SK-N-SH treated with all-trans-retinoic acid at 6 μM for 48 hours (cell line): Measurements from ENCODE around the gene ROPN1L.

Experiments used
- ATAC-seq: fragments of 200-7000 bp; cut with Tn5 transposase; 3 replicates; pipeline ENCODE4 v1.9.1; 2020; ENCODE audit warnings: mild to moderate bottlenecking, moderate library complexity
- ARNTL ChIP-seq: fragments of 450-650 bp; formaldehyde crosslinking; IDR thresholded peaks from 2 replicates; pipeline ENCODE4 v1.5.0; 2020; ENCODE audit warnings: low read depth, mild to moderate bottlenecking, moderate library complexity, borderline replicate concordance
- BACH2 ChIP-seq: fragments of 250-450 bp; sonication (Bioruptor Pico); IDR thresholded peaks from 2 replicates; pipeline ENCODE4 v1.9.0; 2021; ENCODE audit warnings: mild to moderate bottlenecking, borderline replicate concordance
- CSDC2 ChIP-seq: fragments of 250-450 bp; sonication (Bioruptor Pico); IDR thresholded peaks from 2 replicates; pipeline ENCODE4 v1.5.0; 2020; ENCODE audit warnings: mild to moderate bottlenecking, moderate library complexity
- GLIS3 ChIP-seq: fragments of 250-450 bp; sonication (Bioruptor Pico); IDR thresholded peaks from 2 replicates; pipeline ENCODE4 v1.5.0; 2020; ENCODE audit warnings: mild to moderate bottlenecking, moderate library complexity
- ISL1 ChIP-seq: fragments of 250-450 bp; sonication (Bioruptor Pico); IDR thresholded peaks from 2 replicates; pipeline ENCODE4 v2.1.2; 2022; ENCODE audit warnings: mild to moderate bottlenecking, moderate library complexity
- OSR1 ChIP-seq: fragments of 250-450 bp; sonication (Bioruptor Pico); IDR thresholded peaks from 2 replicates; pipeline ENCODE4 v1.8.0; 2022; ENCODE audit warnings: moderate library complexity, mild to moderate bottlenecking, inconsistent platforms
- PPARA ChIP-seq: fragments of 250-450 bp; sonication (Bioruptor Pico); IDR thresholded peaks from 2 replicates; pipeline ENCODE4 v1.5.0; 2020; ENCODE audit warnings: mild to moderate bottlenecking, borderline replicate concordance
- RARB ChIP-seq: fragments of 250-450 bp; sonication (Bioruptor Pico); IDR thresholded peaks from 2 replicates; pipeline ENCODE4 v1.8.0; 2021; ENCODE audit warnings: mild to moderate bottlenecking, moderate library complexity
- SNAI2 ChIP-seq: fragments of 250-450 bp; sonication (Bioruptor Pico); IDR thresholded peaks from 2 replicates; pipeline ENCODE4 v1.5.0; 2020; ENCODE audit warnings: mild to moderate bottlenecking, moderate library complexity
- TCF4 ChIP-seq: fragments of 250-450 bp; sonication (Bioruptor Pico); IDR thresholded peaks from 2 replicates; pipeline ENCODE4 v1.8.0; 2021; ENCODE audit warnings: mild to moderate bottlenecking, moderate library complexity, borderline replicate concordance
- TOX ChIP-seq: fragments of 250-450 bp; sonication (Bioruptor Pico); IDR thresholded peaks from 2 replicates; pipeline ENCODE4 v1.8.0; 2021; ENCODE audit warnings: mild to moderate bottlenecking, moderate library complexity, borderline replicate concordance
- ZC3H10 ChIP-seq: fragments of 250-450 bp; sonication (Bioruptor Pico); IDR thresholded peaks from 2 replicates; pipeline ENCODE4 v1.5.1; 2021; ENCODE audit warnings: mild to moderate bottlenecking, moderate library complexity
- ZFP3 ChIP-seq: fragments of 250-450 bp; sonication (Bioruptor Pico); IDR thresholded peaks from 2 replicates; pipeline ENCODE4 v1.5.0; 2020; ENCODE audit warnings: mild to moderate bottlenecking, moderate library complexity
- ZFP30 ChIP-seq: fragments of 450-650 bp; formaldehyde crosslinking; IDR thresholded peaks from 2 replicates; pipeline ENCODE4 v1.5.0; 2022; ENCODE audit warnings: mild to moderate bottlenecking, moderate library complexity
- ZNF565 ChIP-seq: fragments of 450-650 bp; formaldehyde crosslinking; conservative IDR thresholded peaks from 2 replicates; pipeline ENCODE4 v1.5.0; 2020; ENCODE audit warnings: low read depth, mild to moderate bottlenecking, moderate library complexity
- ZNF70 ChIP-seq: fragments of 450-650 bp; formaldehyde crosslinking; IDR thresholded peaks from 2 replicates; pipeline ENCODE4 v1.5.0; 2020; ENCODE audit warnings: mild to moderate bottlenecking, moderate library complexity
- ZNF8 ChIP-seq: fragments of 450-650 bp; formaldehyde crosslinking; IDR thresholded peaks from 2 replicates; pipeline ENCODE4 v1.5.0; 2020; ENCODE audit warnings: mild to moderate bottlenecking, moderate library complexity
- TF ChIP-seq, protein P1 (sequence below): fragments of 250-450 bp; sonication (Bioruptor Pico); IDR thresholded peaks from 2 replicates; pipeline ENCODE4 v1.8.0; 2020; ENCODE audit warnings: mild to moderate bottlenecking, moderate library complexity, borderline replicate concordance
- TF ChIP-seq, protein P2 (sequence below): fragments of 250-450 bp; sonication (Bioruptor Pico); IDR thresholded peaks from 2 replicates; pipeline ENCODE4 v1.5.0; 2020; ENCODE audit warnings: mild to moderate bottlenecking, moderate library complexity
- TF ChIP-seq, protein P3 (sequence below): fragments of 250-450 bp; sonication (Bioruptor Pico); IDR thresholded peaks from 2 replicates; pipeline ENCODE4 v1.5.1; 2021; ENCODE audit warnings: mild to moderate bottlenecking, moderate library complexity
- TF ChIP-seq, protein P4 (sequence below): fragments of 250-450 bp; sonication (Bioruptor Pico); IDR thresholded peaks from 2 replicates; pipeline ENCODE4 v1.8.0; 2021; ENCODE audit warnings: low read depth, mild to moderate bottlenecking, moderate library complexity, borderline replicate concordance
- TF ChIP-seq, protein P5 (sequence below): fragments of 250-450 bp; sonication (Bioruptor Pico); IDR thresholded peaks from 2 replicates; pipeline ENCODE4 v1.5.1; 2020; ENCODE audit warnings: low read depth, mild to moderate bottlenecking, moderate library complexity

Gene ROPN1L

DNA sequence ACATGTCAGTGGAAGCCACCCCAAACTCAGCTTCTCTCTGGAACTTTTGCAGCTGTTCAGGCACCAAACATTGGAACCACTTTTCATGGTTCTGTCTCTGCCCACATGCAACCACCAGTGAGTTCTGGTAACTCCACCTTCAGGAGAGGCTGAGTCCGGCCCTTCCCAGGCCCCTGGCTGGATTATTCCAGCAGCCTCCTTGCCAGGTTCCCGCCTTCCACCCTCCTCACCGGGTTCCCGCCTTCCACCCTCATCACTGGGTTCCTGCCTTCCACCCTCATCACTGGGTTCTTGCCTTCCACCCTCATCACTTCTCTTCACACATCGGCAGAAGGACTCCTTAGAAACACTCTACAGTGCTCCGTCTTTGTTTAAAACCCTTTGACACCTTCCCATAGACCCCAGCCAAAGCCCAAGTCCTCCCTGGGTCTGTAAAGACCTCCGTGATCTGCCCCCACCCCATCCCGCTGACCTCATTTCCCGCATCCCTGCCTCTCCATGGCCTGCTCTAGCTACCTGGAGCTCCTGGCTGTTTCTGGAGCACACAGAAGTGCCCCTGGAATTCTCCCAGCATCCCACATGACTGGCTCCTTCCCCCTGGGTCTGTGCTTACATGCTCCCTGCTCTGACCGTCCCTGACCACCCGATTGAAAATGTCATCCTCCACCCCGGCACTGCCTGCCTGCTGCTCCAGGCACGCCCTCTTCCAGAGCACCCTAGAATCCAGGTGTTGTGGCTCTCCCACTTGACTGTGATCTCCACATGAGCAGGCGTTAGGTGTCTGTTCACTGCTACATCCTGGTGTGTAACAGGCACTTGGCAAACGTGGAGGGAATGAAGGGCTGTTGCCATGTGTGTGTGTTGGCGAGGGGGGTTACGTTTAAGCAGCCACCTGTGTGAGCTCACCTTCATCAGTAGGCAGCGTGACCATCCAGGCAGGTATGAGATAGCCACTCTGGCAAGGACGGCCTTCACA, 17.7 kb downstream of the ROPN1L start:
- no peak for ATAC-seq
- no peak for TF ChIP-seq ARNTL (CRISPR knock-in tag)
- no peak for TF ChIP-seq PPARA
- TF ChIP-seq, all 23 proteins: peak for 0

DNA sequence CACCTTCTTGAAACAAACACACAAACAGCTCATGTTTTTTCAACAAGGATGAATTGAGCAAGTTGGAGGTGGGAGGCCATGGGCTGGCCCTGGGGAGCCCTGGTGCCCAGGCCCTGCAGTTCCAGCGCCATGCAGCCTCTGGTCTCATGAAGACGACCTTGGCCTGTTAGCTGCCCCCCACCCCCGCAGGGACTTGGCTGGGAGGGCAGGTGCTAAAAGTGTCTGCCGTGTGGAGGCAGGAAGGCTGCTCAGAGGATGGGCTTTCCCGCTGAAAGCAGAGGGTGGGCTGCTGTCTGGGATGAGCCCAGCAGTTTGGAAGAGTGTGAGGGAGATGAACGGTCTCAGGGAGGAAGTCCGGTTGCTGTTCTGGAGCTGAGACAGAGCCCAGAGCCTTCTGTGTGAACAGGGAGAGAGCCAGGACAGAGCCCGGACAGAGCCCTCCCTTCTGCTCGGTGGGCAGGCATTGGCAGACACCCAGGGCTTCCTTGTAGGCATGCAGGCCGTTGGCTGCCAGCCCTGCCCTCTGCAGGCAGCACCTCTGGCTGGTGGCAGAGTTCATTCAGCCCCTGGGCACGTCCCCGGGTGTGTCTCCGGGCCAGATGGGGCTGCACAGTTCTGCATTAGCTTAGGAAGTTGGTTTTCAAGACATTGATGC, 18.7 kb downstream of the ROPN1L start:
- TF ChIP-seq, protein P1, sequence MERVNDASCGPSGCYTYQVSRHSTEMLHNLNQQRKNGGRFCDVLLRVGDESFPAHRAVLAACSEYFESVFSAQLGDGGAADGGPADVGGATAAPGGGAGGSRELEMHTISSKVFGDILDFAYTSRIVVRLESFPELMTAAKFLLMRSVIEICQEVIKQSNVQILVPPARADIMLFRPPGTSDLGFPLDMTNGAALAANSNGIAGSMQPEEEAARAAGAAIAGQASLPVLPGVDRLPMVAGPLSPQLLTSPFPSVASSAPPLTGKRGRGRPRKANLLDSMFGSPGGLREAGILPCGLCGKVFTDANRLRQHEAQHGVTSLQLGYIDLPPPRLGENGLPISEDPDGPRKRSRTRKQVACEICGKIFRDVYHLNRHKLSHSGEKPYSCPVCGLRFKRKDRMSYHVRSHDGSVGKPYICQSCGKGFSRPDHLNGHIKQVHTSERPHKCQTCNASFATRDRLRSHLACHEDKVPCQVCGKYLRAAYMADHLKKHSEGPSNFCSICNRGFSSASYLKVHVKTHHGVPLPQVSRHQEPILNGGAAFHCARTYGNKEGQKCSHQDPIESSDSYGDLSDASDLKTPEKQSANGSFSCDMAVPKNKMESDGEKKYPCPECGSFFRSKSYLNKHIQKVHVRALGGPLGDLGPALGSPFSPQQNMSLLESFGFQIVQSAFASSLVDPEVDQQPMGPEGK (CRISPR knock-in tag): no peak
- no peak for TF ChIP-seq PPARA
- TF ChIP-seq OSR1 (CRISPR knock-in tag): no peak
- TF ChIP-seq SNAI2 (CRISPR knock-in tag): no peak
- peak; percentile 56 for ATAC-seq

DNA sequence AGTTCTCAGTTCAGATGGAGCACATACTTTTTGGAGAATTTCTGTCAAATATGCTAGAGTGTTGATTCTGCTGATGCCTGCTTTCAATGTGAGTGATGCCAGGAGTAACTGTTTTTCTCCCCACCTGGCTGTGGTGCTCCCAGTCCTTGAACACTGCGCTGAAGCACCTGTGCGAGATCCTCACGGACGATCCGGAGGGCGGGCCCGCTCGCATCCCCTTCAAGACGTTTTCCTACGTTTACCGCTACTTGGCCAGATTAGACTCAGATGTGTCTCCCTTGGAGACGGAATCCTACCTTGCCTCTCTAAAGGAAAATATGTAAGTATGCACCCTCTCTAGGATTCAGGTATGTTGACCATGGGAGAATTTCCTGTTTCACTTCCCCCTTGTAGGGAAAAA, 19.4 kb downstream of the ROPN1L start:
- ATAC-seq: no peak
- TF ChIP-seq ZNF70 (CRISPR knock-in tag): no peak
- TF ChIP-seq RARB (CRISPR knock-in tag): no peak
- no peak for TF ChIP-seq SNAI2 (CRISPR knock-in tag)
- TF ChIP-seq, protein P2, sequence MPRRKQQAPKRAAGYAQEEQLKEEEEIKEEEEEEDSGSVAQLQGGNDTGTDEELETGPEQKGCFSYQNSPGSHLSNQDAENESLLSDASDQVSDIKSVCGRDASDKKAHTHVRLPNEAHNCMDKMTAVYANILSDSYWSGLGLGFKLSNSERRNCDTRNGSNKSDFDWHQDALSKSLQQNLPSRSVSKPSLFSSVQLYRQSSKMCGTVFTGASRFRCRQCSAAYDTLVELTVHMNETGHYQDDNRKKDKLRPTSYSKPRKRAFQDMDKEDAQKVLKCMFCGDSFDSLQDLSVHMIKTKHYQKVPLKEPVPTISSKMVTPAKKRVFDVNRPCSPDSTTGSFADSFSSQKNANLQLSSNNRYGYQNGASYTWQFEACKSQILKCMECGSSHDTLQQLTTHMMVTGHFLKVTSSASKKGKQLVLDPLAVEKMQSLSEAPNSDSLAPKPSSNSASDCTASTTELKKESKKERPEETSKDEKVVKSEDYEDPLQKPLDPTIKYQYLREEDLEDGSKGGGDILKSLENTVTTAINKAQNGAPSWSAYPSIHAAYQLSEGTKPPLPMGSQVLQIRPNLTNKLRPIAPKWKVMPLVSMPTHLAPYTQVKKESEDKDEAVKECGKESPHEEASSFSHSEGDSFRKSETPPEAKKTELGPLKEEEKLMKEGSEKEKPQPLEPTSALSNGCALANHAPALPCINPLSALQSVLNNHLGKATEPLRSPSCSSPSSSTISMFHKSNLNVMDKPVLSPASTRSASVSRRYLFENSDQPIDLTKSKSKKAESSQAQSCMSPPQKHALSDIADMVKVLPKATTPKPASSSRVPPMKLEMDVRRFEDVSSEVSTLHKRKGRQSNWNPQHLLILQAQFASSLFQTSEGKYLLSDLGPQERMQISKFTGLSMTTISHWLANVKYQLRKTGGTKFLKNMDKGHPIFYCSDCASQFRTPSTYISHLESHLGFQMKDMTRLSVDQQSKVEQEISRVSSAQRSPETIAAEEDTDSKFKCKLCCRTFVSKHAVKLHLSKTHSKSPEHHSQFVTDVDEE (CRISPR knock-in tag): no peak
- TF ChIP-seq PPARA: no peak
- no peak for TF ChIP-seq ZFP3
- TF ChIP-seq ARNTL (CRISPR knock-in tag): no peak
- TF ChIP-seq CSDC2: no peak
- TF ChIP-seq, protein P3, sequence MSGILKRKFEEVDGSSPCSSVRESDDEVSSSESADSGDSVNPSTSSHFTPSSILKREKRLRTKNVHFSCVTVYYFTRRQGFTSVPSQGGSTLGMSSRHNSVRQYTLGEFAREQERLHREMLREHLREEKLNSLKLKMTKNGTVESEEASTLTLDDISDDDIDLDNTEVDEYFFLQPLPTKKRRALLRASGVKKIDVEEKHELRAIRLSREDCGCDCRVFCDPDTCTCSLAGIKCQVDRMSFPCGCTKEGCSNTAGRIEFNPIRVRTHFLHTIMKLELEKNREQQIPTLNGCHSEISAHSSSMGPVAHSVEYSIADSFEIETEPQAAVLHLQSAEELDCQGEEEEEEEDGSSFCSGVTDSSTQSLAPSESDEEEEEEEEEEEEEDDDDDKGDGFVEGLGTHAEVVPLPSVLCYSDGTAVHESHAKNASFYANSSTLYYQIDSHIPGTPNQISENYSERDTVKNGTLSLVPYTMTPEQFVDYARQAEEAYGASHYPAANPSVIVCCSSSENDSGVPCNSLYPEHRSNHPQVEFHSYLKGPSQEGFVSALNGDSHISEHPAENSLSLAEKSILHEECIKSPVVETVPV (CRISPR knock-in tag): no peak
- TF ChIP-seq OSR1 (CRISPR knock-in tag): no peak

DNA sequence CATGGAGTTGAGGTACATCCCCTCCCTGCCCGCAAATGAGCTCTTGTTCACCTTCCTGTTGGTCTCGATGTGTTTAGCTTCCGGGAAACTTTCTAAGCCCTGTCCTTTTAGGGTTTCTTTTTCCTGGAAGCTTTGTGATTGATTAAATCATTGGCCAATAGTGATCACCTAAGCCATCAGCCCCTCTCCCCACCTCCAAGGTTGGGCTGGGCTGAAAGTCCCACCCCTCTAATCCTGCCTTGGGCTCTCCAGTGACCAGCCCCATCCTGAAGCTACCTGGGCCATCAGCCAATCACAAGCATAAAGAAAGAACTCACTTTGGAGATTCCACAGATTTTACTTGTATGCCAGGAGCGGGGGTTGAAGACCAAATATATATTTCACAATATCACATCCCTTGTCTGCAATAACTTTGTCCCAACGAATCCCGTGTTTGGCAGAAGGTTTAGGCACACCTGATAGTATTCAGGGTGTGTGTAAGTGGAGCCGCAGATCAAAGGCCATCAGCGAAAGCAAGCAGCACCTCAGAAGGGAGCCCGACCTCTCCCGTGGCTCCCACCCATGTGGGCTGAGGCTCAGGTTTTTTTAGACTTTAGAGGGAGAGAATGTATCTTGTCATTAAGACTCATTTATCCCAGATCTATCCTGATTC, 20.4 kb downstream of the ROPN1L start:
- TF ChIP-seq ZNF8 (CRISPR knock-in tag) (no peak), GLIS3 (CRISPR knock-in tag) (no peak), ZFP30 (CRISPR knock-in tag) (no peak), ZNF70 (CRISPR knock-in tag) (no peak), TCF4 (CRISPR knock-in tag) (no peak), ZFP3 (no peak), ZC3H10 (CRISPR knock-in tag) (no peak), BACH2 (CRISPR knock-in tag) (no peak), ISL1 (CRISPR knock-in tag) (no peak), RARB (CRISPR knock-in tag) (no peak), ZNF565 (no peak), TOX (CRISPR knock-in tag) (no peak), SNAI2 (CRISPR knock-in tag) (no peak)
- TF ChIP-seq, protein P2 (CRISPR knock-in tag): no peak
- TF ChIP-seq, protein P4, sequence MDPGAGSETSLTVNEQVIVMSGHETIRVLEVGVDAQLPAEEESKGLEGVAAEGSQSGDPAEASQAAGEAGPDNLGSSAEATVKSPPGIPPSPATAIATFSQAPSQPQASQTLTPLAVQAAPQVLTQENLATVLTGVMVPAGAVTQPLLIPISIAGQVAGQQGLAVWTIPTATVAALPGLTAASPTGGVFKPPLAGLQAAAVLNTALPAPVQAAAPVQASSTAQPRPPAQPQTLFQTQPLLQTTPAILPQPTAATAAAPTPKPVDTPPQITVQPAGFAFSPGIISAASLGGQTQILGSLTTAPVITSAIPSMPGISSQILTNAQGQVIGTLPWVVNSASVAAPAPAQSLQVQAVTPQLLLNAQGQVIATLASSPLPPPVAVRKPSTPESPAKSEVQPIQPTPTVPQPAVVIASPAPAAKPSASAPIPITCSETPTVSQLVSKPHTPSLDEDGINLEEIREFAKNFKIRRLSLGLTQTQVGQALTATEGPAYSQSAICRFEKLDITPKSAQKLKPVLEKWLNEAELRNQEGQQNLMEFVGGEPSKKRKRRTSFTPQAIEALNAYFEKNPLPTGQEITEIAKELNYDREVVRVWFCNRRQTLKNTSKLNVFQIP: no peak
- TF ChIP-seq, protein P5, sequence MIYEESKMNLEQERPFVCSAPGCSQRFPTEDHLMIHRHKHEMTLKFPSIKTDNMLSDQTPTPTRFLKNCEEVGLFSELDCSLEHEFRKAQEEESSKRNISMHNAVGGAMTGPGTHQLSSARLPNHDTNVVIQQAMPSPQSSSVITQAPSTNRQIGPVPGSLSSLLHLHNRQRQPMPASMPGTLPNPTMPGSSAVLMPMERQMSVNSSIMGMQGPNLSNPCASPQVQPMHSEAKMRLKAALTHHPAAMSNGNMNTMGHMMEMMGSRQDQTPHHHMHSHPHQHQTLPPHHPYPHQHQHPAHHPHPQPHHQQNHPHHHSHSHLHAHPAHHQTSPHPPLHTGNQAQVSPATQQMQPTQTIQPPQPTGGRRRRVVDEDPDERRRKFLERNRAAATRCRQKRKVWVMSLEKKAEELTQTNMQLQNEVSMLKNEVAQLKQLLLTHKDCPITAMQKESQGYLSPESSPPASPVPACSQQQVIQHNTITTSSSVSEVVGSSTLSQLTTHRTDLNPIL (CRISPR knock-in tag): no peak
- no peak for ATAC-seq
